Cardiac muscle cell (in vitro differentiated cells and primary cell): ENCODE data around the gene IL18RAP. TPM values are rescaled to one million over a fixed set of nuclear protein-coding genes. Genes with fewer than 3 reads are reported as not detected.

ENCODE experiments used
- DNase-seq, 2 donors: peaks; one replicate each; pipeline versions ENCODE4 v3.0.0 to v3.0.0-alpha.2; 2010 to 2017; ENCODE audit warnings: low read depth in 1 of 2, low spot score in 1 of 2
- H3K27ac ChIP-seq: fragments of 200-600 bp; sonication (generic); 2 replicates; pipeline ENCODE4 v1.5.1; 2016
- H3K27me3 ChIP-seq: fragments of 200-600 bp; sonication (generic); 2 replicates; pipeline ENCODE4 v1.6.0; 2016; ENCODE audit warnings: control low read depth
- H3K36me3 ChIP-seq: fragments of 200-600 bp; sonication (generic); 2 replicates; pipeline ENCODE4 v1.5.1; 2016; ENCODE audit warnings: control low read depth
- H3K4me1 ChIP-seq: fragments of 200-600 bp; sonication (generic); 2 replicates; pipeline ENCODE4 v1.8.1; 2017; ENCODE audit warnings: low read depth, mild to moderate bottlenecking, mixed run types
- H3K4me3 ChIP-seq: fragments of 200-600 bp; sonication (generic); 2 replicates; pipeline ENCODE4 v1.5.1; 2016; ENCODE audit warnings: mild to moderate bottlenecking
- H3K9me3 ChIP-seq: fragments of 200-600 bp; sonication (generic); 2 replicates; pipeline ENCODE4 v1.5.1; 2017; ENCODE audit warnings: low read depth, mild to moderate bottlenecking, control low read depth
- CTCF ChIP-seq: IDR thresholded peaks from 2 replicates; pipeline ENCODE4 v1.5.1; 2012; ENCODE audit warnings: low read depth, mild to moderate bottlenecking, low read length
- polyA plus RNA-seq: library from polyadenylated mRNA; unstranded; fragments of >200 nt; fragmentation: Nextera tagmentation; extraction: Ambion mirVana; gene quantifications from 2 replicates; pipeline ENCODE4 v1.2.1, GENCODE V29; 2016
- total RNA-seq: library from RNA; depleted of rRNA; stranded (reverse); fragments of >200 nt; gene quantifications from 2 replicates; pipeline ENCODE4 v1.2.3, GENCODE V29; 2016

IL18RAP gene
- total and polyA plus RNA-seq, 2 experiments from 2014 or later, result 0.09 TPM; not detected in 1

- no peak for DNase-seq
- no peaks in the 10 kb centered on the region for H3K36me3 ChIP-seq
- no peak overlapping the region for H3K4me3 ChIP-seq
- H3K27ac ChIP-seq, result no peak overlapping the region
- no peak for TF ChIP-seq CTCF
- no peaks in the 10 kb centered on the region for H3K27me3 ChIP-seq
- H3K4me1 ChIP-seq, result no peaks in the 10 kb centered on the region
- H3K9me3 ChIP-seq, result no peaks in the 10 kb centered on the region
Measured at GRCh38 chr2:102410952-102411351, 12.0 kb upstream of the IL18RAP start.

GRCh38 chr2:102412199-102412598 is 10.8 kb upstream of the IL18RAP start:
- DNase-seq, result no peak
- no peaks in the 10 kb centered on the region for H3K9me3 ChIP-seq
- no peaks in the 10 kb centered on the region for H3K27me3 ChIP-seq
- no peak overlapping the region for H3K4me3 ChIP-seq
- H3K27ac ChIP-seq, result no peak overlapping the region
- no peaks in the 10 kb centered on the region for H3K36me3 ChIP-seq
- no peaks in the 10 kb centered on the region for H3K4me1 ChIP-seq
- TF ChIP-seq CTCF, result no peak

- DNase-seq, result no peak
- no peaks in the 10 kb centered on the region for H3K27me3 ChIP-seq
- no peaks in the 10 kb centered on the region for H3K4me1 ChIP-seq
- TF ChIP-seq CTCF, result no peak
- no peak overlapping the region for H3K27ac ChIP-seq
- H3K9me3 ChIP-seq, result no peaks in the 10 kb centered on the region
- no peaks in the 10 kb centered on the region for H3K36me3 ChIP-seq
- no peak overlapping the region for H3K4me3 ChIP-seq
Measured at GRCh38 chr2:102417946-102418345, 5.0 kb upstream of the IL18RAP start.

- Histone ChIP-seq H3K27me3 (no peaks in the 10 kb centered on the region), H3K4me1 (no peaks in the 10 kb centered on the region), H3K36me3 (no peaks in the 10 kb centered on the region), H3K4me3 (no peak overlapping the region), H3K9me3 (no peaks in the 10 kb centered on the region), H3K27ac (no peak overlapping the region)
- peak in 1 of 2 donors; percentile 60 for DNase-seq
- no peak for TF ChIP-seq CTCF
Measured at GRCh38 chr2:102418421-102418961, 4.5 kb upstream of the IL18RAP start.

- H3K4me1 ChIP-seq, result no peaks in the 10 kb centered on the region
- H3K9me3 ChIP-seq, result no peaks in the 10 kb centered on the region
- H3K27ac ChIP-seq, result no peak overlapping the region
- H3K4me3 ChIP-seq, result no peak overlapping the region
- H3K27me3 ChIP-seq, result no peaks in the 10 kb centered on the region
- no peak for DNase-seq
- H3K36me3 ChIP-seq, result no peaks in the 10 kb centered on the region
- TF ChIP-seq CTCF, result no peak
Measured at GRCh38 chr2:102420290-102420689, 2.7 kb upstream of the IL18RAP start.
